K562 (cell line): Measurements from ENCODE around the gene P3H1. TPM values are rescaled to one million over a fixed set of nuclear protein-coding genes. Genes with fewer than 3 reads are reported as not detected.

Source experiments
- ATAC-seq: fragments of 200-7000 bp; cut with Tn5 transposase; 3 replicates; pipeline ENCODE4 v1.9.1; 2020; ENCODE audit warnings: moderate library complexity
- BruUV-seq: library from RNA; stranded (reverse); fragments of 400-500 nt; replicated peaks from 2 replicates; lab custom pipeline; 2021; lab: Mats Ljungman, UMichigan
- CTCF ChIA-PET: fragments of 300-600 bp; formaldehyde crosslinking; extraction: SDS; loops from one replicate; lab custom pipeline; 2021; ENCODE audit warnings: low intra/inter-chr PET ratio; lab: Yijun Ruan, JAX
- POLR2A ChIA-PET: fragments of 300-600, 350-650 bp; sonication (Branson Sonifier 250); formaldehyde crosslinking; extraction: SDS; loops from one replicate; lab custom pipeline; 2021; ENCODE audit warnings: antibody characterized with exemption, inconsistent platforms; lab: Yijun Ruan, JAX
- DNase-seq, 4 experiments: peaks; one replicate each; pipeline versions ENCODE4 v3.0.0 to v3.0.0-alpha.2; 2011 to 2018; ENCODE audit warnings: low spot score in 3 of 4, mixed read lengths in 3 of 4; ENCODE audit errors: extremely low read depth in 1 of 4
- FAIRE-seq: peaks from 2 replicates; lab custom pipeline; 2011; peaks lifted over from hg19 to GRCh38; lab: Jason Lieb, UNC
- H2AFZ ChIP-seq: 2 replicates; pipeline ENCODE4 v1.6.0; 2011; ENCODE audit warnings: low read depth, low read length, control low read depth, inconsistent platforms
- H3K27ac ChIP-seq: fragments of 200-600 bp; 3 replicates; pipeline ENCODE4 v1.8.0; 2011; ENCODE audit warnings: low read depth, mild to moderate bottlenecking, control low read depth, inconsistent platforms, low read length, moderate library complexity, mixed read lengths; ENCODE audit errors: extremely low read depth
- H3K27me3 ChIP-seq, 2 experiments: fragments of 300-600 bp in 1 of 2; 2 replicates in 1 of 2; 3 replicates in 1 of 2; pipeline versions ENCODE4 v1.6.0 to v1.8.0; 2011; ENCODE audit warnings: inconsistent platforms in 2 of 2, low read length in 2 of 2, mild to moderate bottlenecking in 1 of 2, mixed read lengths in 1 of 2, moderate library complexity in 1 of 2; ENCODE audit not compliant: control insufficient read depth in 2 of 2, insufficient read depth in 2 of 2
- H3K36me3 ChIP-seq: fragments of 300-600 bp; 3 replicates; pipeline ENCODE4 v1.8.0; 2011; ENCODE audit warnings: mild to moderate bottlenecking, low read length, inconsistent platforms; ENCODE audit not compliant: control insufficient read depth, insufficient read depth
- H3K4me1 ChIP-seq, 2 experiments: fragments of 200-600 bp in 1 of 2; replicated peaks in 1 of 2; 2 replicates in 1 of 2; 3 replicates in 1 of 2; pipeline versions ENCODE4 v1.5.1 to v1.8.0; 2011; ENCODE audit warnings: inconsistent platforms in 2 of 2, low read length in 2 of 2, mild to moderate bottlenecking in 1 of 2, mixed read lengths in 1 of 2, moderate library complexity in 1 of 2; ENCODE audit not compliant: control insufficient read depth in 2 of 2, insufficient read depth in 2 of 2
- H3K4me2 ChIP-seq: 2 replicates; pipeline ENCODE4 v1.6.1; 2011; ENCODE audit warnings: low read length, control low read depth, inconsistent platforms, mixed read lengths; ENCODE audit not compliant: insufficient read depth
- H3K4me3 ChIP-seq: fragments of 200-600 bp; sonication (generic), shearing (Covaris generic); 2 replicates; pipeline ENCODE4 v1.5.1; 2016; ENCODE audit warnings: control low read depth, inconsistent platforms
- H3K79me2 ChIP-seq: fragments of 200-600 bp; 3 replicates; pipeline ENCODE4 v1.8.0; 2011; ENCODE audit warnings: low read length, inconsistent platforms; ENCODE audit not compliant: control insufficient read depth, insufficient read depth
- H3K9ac ChIP-seq, 2 experiments: 2 replicates each; pipeline versions ENCODE4 v1.6.0 to v1.6.1; 2011; ENCODE audit warnings: low read depth in 2 of 2, low read length in 2 of 2, control low read depth in 1 of 2, inconsistent platforms in 1 of 2, mild to moderate bottlenecking in 1 of 2, mixed read lengths in 1 of 2; ENCODE audit not compliant: insufficient read depth in 1 of 2
- H3K9me1 ChIP-seq: one replicate; pipeline ENCODE4 v1.6.0; 2011; ENCODE audit warnings: inconsistent platforms, mild to moderate bottlenecking, low read length, moderate library complexity; ENCODE audit not compliant: control insufficient read depth, insufficient read depth
- H3K9me3 ChIP-seq: replicated peaks from 2 replicates; pipeline ENCODE4 v1.5.1; 2011; ENCODE audit warnings: low read depth, low read length, inconsistent platforms; ENCODE audit not compliant: control insufficient read depth, insufficient read depth
- H4K20me1 ChIP-seq: replicated peaks from 2 replicates; pipeline ENCODE4 v1.6.1; 2011; ENCODE audit warnings: low read length, inconsistent platforms, mixed read lengths; ENCODE audit not compliant: control insufficient read depth, insufficient read depth
- EGR1 ChIP-seq: fragments of 450-650 bp; conservative IDR thresholded peaks from 2 replicates; pipeline ENCODE4 v1.6.1; 2017; ENCODE audit warnings: mild to moderate bottlenecking
- WGBS: fragments of 100-300 bp; shearing (Covaris generic); methylation state at CpG from one replicate; pipeline ENCODE4 v1.1.6; 2016; ENCODE audit warnings: low coverage, mixed read lengths; ENCODE audit not compliant: insufficient coverage; ENCODE audit errors: missing lambda C conversion rate; 5-methylcytosine and 5-hydroxymethylcytosine counted together
- in situ Hi-C: fragments of 300-500 bp; cut with MboI; formaldehyde crosslinking; loops from 4 replicates; pipeline ENCODE4 v1.15.0; 2018; ENCODE audit warnings: inconsistent platforms, mixed read lengths
- intact Hi-C: fragments of 100-400 bp; cut with micrococcal nuclease; formaldehyde crosslinking; loops from 2 replicates; pipeline ENCODE4 v1.14.2; 2022
- polyA plus RNA-seq, 8 experiments: library from polyadenylated mRNA; depleted of rRNA in 4 of 8; stranded (reverse) in 5 of 8; unstranded in 3 of 8; fragments of >200 nt; fragmentation: Nextera tagmentation in 2 of 8; fragmentation: Illumina TruSeq in 1 of 8; extraction: Ambion mirVana in 2 of 8; extraction: Trizol in 1 of 8; gene quantifications; 2 replicates each; pipeline versions ENCODE4 v1.2.1 to v1.2.3, GENCODE V29; 2011 to 2014; ENCODE audit warnings: inconsistent platforms in 1 of 8, missing spikeins in 1 of 8
- total RNA-seq, 7 experiments: library from RNA; depleted of rRNA in 6 of 7; stranded (reverse); fragments of >200 nt in 6 of 7; fragmentation: Illumina TruSeq in 2 of 7; extraction: Trizol in 2 of 7; gene quantifications; 2 replicates each; pipeline versions ENCODE4 v1.2.1 to v1.2.3, GENCODE V29; 2011 to 2021; ENCODE audit warnings: low replicate concordance in 1 of 7
- TF ChIP-seq, protein P1 (sequence below): fragments of 450-650 bp; IDR thresholded peaks from 2 replicates; pipeline ENCODE4 v1.6.1; 2016; ENCODE audit warnings: mild to moderate bottlenecking

Gene P3H1
- total and polyA plus RNA-seq, 9 of the 15 experiments (the other 6 are each of a cell fraction or from before 2014, with no cell fraction given): 1.7 to 81.7 (median 45.7) TPM

DNA sequence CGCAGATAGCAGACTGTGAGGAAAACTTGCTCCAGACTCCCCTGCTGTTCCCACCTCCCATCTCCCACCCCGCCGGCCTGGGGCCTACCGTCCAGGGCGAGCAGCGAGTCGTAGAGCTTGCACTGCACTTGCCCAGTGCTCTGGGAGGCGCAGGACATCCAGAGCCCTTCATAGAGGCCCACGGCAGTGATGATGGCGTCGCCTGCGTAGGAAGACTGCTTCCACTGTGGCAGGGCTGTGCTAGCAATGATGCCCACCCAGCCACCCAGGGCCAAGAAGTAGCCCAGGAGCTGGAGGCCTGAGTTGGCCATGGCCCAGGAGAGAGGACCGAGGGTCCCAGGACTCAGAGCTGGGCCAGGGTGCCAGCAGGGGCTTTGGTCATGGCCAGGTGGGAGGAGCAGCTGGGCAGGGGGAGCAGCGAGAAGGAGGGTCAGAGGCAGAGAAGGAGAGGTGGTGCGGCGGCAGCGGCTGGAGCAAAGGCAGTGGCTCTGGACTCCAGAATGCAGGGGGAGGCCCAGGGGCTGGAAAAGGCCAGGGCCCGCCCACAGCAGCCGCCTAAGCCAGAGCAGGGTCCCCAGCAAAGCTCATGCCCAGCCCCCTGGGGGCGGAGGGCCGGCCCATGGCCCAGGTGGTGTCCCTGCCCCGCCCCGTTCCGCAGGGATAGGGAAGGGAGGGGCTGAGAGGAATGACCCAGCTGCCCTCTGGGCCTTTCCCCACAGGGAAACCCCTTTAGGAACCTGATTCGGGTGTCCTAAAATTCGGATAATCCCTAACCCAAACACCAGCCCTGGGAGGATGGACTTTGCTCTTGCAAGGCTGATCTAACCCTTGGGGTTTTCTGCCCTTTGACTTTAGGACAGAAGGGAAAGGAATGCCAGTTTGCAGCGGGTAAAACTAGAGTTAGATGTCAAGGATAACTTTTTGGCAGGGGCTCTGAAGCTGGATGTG, 26.8 kb downstream of the P3H1 start, which contains the start of gene CLDN19:
CLDN19 (minus strand) TSS at position 484 of the 948 bp plus-strand sequence; CDS start at position 311, 173 bp downstream.
- FAIRE-seq (peak; percentile 63), DNase-seq (peak; percentile 23 to 79 (median 58)), ATAC-seq (peak; percentile 19)
- Histone ChIP-seq H3K9me1 (peaks cover 5% of the 10 kb centered on the region), H3K27ac (no peak within 1 kb of the TSS), H2AFZ (no peak within 1 kb of the TSS), H3K4me3 (no peak within 1 kb of the TSS), H4K20me1 (peaks cover 5% of the 10 kb centered on the region; the same call in 1 of the 2 replicates), H3K9ac (peak within 1 kb of the TSS in 1 of 2 experiments; percentile 2; a peak in 1 of 4 replicates), H3K9me3 (no peaks in the 10 kb centered on the region), H3K27me3 (peaks cover 4 to 33% of the 10 kb centered on the region in 2 experiments; a peak in 4 of 5 replicates), H3K4me2 (no peak within 1 kb of the TSS), H3K79me2 (no peaks in the 10 kb centered on the region)
- POLR2A ChIA-PET: interaction anchor here (0.6 to 0.9 kb wide), 4 partner anchors 57 to 528 kb away, joined by 3 read pairs; no protein-coding TSS in a partner anchor
- in situ Hi-C loops: loop anchor here (10.0 to 25.0 kb wide), 2 partner anchors 153 to 395 kb away; no protein-coding TSS in a partner anchor
- no TSS peak for BruUV-seq
- 9% methylated on average over 27 of the region's 27 CpGs for WGBS
- CTCF ChIA-PET: no interaction called here
- peak; percentile 22; the same call in 1 of the 2 replicates for TF ChIP-seq EGR1
- TF ChIP-seq, protein P1, sequence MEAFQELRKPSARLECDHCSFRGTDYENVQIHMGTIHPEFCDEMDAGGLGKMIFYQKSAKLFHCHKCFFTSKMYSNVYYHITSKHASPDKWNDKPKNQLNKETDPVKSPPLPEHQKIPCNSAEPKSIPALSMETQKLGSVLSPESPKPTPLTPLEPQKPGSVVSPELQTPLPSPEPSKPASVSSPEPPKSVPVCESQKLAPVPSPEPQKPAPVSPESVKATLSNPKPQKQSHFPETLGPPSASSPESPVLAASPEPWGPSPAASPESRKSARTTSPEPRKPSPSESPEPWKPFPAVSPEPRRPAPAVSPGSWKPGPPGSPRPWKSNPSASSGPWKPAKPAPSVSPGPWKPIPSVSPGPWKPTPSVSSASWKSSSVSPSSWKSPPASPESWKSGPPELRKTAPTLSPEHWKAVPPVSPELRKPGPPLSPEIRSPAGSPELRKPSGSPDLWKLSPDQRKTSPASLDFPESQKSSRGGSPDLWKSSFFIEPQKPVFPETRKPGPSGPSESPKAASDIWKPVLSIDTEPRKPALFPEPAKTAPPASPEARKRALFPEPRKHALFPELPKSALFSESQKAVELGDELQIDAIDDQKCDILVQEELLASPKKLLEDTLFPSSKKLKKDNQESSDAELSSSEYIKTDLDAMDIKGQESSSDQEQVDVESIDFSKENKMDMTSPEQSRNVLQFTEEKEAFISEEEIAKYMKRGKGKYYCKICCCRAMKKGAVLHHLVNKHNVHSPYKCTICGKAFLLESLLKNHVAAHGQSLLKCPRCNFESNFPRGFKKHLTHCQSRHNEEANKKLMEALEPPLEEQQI: no peak
- TF ChIP-seq, all 486 proteins: peak for 1
- Histone ChIP-seq H3K36me3 (no peaks in the 10 kb centered on the region), H3K4me1 (peaks cover 0 to 43% of the 10 kb centered on the region in 2 experiments; a peak in 3 of 5 replicates)
- intact Hi-C loops: loop anchor here (10.0 kb wide), 2 partner anchors 395 to 595 kb away; no protein-coding TSS in a partner anchor
